ENCODE data around the gene ZNF804A.
"Not testable (repeated sequence)": the region's sequence is repeated elsewhere in the genome, so short reads cannot be mapped to it uniquely, and the experiment has no call there.

ZNF804A gene

GRCh38 chr2:184860744-184861143 is 262.4 kb downstream of the ZNF804A start:
- Mint-ChIP-seq H3K9me3 (peaks cover 8% of the 10 kb centered on the region), H3K4me1 (ENCODE audit: low read depth) (no peaks in the 10 kb centered on the region), H3K27me3 (no peaks in the 10 kb centered on the region), H3K4me3 (no peak overlapping the region), H3K27ac (no peak overlapping the region), H3K36me3 (ENCODE audit: low read depth) (no peaks in the 10 kb centered on the region)
- DNase-seq = no peak

- Mint-ChIP-seq H3K4me3 (no peak overlapping the region), H3K4me1 (ENCODE audit: low read depth) (no peaks in the 10 kb centered on the region), H3K36me3 (ENCODE audit: low read depth) (no peaks in the 10 kb centered on the region), H3K9me3 (peaks cover 6% of the 10 kb centered on the region), H3K27ac (no peak overlapping the region), H3K27me3 (no peaks in the 10 kb centered on the region)
- no peak for DNase-seq
Measured at GRCh38 chr2:184875212-184875611, 276.9 kb downstream of the ZNF804A start.

- H3K27me3 Mint-ChIP-seq = no peaks in the 10 kb centered on the region
- H3K9me3 Mint-ChIP-seq = peaks cover 6% of the 10 kb centered on the region
- no peaks in the 10 kb centered on the region for H3K36me3 Mint-ChIP-seq (ENCODE audit: low read depth)
- DNase-seq = no peak
- H3K4me3 Mint-ChIP-seq = no peak overlapping the region
- no peak overlapping the region for H3K27ac Mint-ChIP-seq
- H3K4me1 Mint-ChIP-seq (ENCODE audit: low read depth) = no peaks in the 10 kb centered on the region
Measured at GRCh38 chr2:184875911-184876310, 277.6 kb downstream of the ZNF804A start.

- Mint-ChIP-seq H3K4me3 (no peak overlapping the region), H3K27me3 (no peaks in the 10 kb centered on the region), H3K27ac (no peak overlapping the region), H3K36me3 (ENCODE audit: low read depth) (no peaks in the 10 kb centered on the region), H3K4me1 (ENCODE audit: low read depth) (no peaks in the 10 kb centered on the region), H3K9me3 (peaks cover 9% of the 10 kb centered on the region)
- DNase-seq = no peak
Measured at GRCh38 chr2:184877909-184878308, 279.6 kb downstream of the ZNF804A start.

- Mint-ChIP-seq H3K36me3 (ENCODE audit: low read depth) (no peaks in the 10 kb centered on the region), H3K4me1 (ENCODE audit: low read depth) (no peaks in the 10 kb centered on the region), H3K4me3 (no peak overlapping the region), H3K27ac (no peak overlapping the region), H3K9me3 (peaks cover 9% of the 10 kb centered on the region), H3K27me3 (no peaks in the 10 kb centered on the region)
- DNase-seq = no peak
Measured at GRCh38 chr2:184879671-184880070, 281.3 kb downstream of the ZNF804A start.

- not testable (repeated sequence) for H3K27me3 Mint-ChIP-seq; H3K27ac Mint-ChIP-seq; DNase-seq; H3K4me3 Mint-ChIP-seq; H3K36me3 Mint-ChIP-seq (ENCODE audit: low read depth); H3K4me1 Mint-ChIP-seq (ENCODE audit: low read depth)
- peaks cover 12% of the 10 kb centered on the region for H3K9me3 Mint-ChIP-seq
Measured at GRCh38 chr2:184886585-184886984, 288.3 kb downstream of the ZNF804A start.

GRCh38 chr2:184890311-184890710 is 292.0 kb downstream of the ZNF804A start:
- no peak overlapping the region for H3K4me3 Mint-ChIP-seq
- DNase-seq = no peak
- no peaks in the 10 kb centered on the region for H3K4me1 Mint-ChIP-seq (ENCODE audit: low read depth)
- no peaks in the 10 kb centered on the region for H3K36me3 Mint-ChIP-seq (ENCODE audit: low read depth)
- no peak overlapping the region for H3K27ac Mint-ChIP-seq
- no peaks in the 10 kb centered on the region for H3K27me3 Mint-ChIP-seq
- H3K9me3 Mint-ChIP-seq = peaks cover 12% of the 10 kb centered on the region

GRCh38 chr2:184904991-184905390 is 306.7 kb downstream of the ZNF804A start:
- Mint-ChIP-seq H3K4me3 (no peak overlapping the region), H3K27me3 (no peaks in the 10 kb centered on the region), H3K27ac (no peak overlapping the region), H3K4me1 (ENCODE audit: low read depth) (no peaks in the 10 kb centered on the region), H3K36me3 (ENCODE audit: low read depth) (no peaks in the 10 kb centered on the region), H3K9me3 (peaks cover 2% of the 10 kb centered on the region)
- no peak for DNase-seq

GRCh38 chr2:184906160-184906559 is 307.8 kb downstream of the ZNF804A start:
- DNase-seq = no peak
- no peak overlapping the region for H3K4me3 Mint-ChIP-seq

GRCh38 chr2:184906709-184907108 is 308.4 kb downstream of the ZNF804A start:
- H3K9me3 Mint-ChIP-seq = peaks cover 8% of the 10 kb centered on the region
- no peaks in the 10 kb centered on the region for H3K36me3 Mint-ChIP-seq (ENCODE audit: low read depth)
- H3K27ac Mint-ChIP-seq = no peak overlapping the region
- no peak for DNase-seq
- no peak overlapping the region for H3K4me3 Mint-ChIP-seq
- H3K4me1 Mint-ChIP-seq (ENCODE audit: low read depth) = no peaks in the 10 kb centered on the region
- H3K27me3 Mint-ChIP-seq = no peaks in the 10 kb centered on the region

More at GRCh38 chr2:184906160-184906559, 307.8 kb downstream of the ZNF804A start:
- no peaks in the 10 kb centered on the region for H3K27me3 Mint-ChIP-seq
- H3K36me3 Mint-ChIP-seq (ENCODE audit: low read depth) = no peaks in the 10 kb centered on the region
- no peak overlapping the region for H3K27ac Mint-ChIP-seq
- peaks cover 7% of the 10 kb centered on the region for H3K9me3 Mint-ChIP-seq
- H3K4me1 Mint-ChIP-seq (ENCODE audit: low read depth) = no peaks in the 10 kb centered on the region

GRCh38 chr2:184908966-184909365 is 310.6 kb downstream of the ZNF804A start:
- Mint-ChIP-seq H3K27ac (no peak overlapping the region), H3K36me3 (ENCODE audit: low read depth) (no peaks in the 10 kb centered on the region), H3K27me3 (no peaks in the 10 kb centered on the region), H3K4me1 (ENCODE audit: low read depth) (no peaks in the 10 kb centered on the region), H3K4me3 (no peak overlapping the region), H3K9me3 (peaks cover 11% of the 10 kb centered on the region)
- DNase-seq = no peak

GRCh38 chr2:184920451-184920965 is 322.2 kb downstream of the ZNF804A start:
- Mint-ChIP-seq H3K36me3 (ENCODE audit: low read depth) (no peaks in the 10 kb centered on the region), H3K4me3 (no peak overlapping the region), H3K9me3 (peaks cover 10% of the 10 kb centered on the region), H3K27ac (no peak overlapping the region), H3K4me1 (ENCODE audit: low read depth) (no peaks in the 10 kb centered on the region), H3K27me3 (no peaks in the 10 kb centered on the region)
- no peak for DNase-seq

GRCh38 chr2:184921676-184922075 is 323.3 kb downstream of the ZNF804A start:
- no peaks in the 10 kb centered on the region for H3K36me3 Mint-ChIP-seq (ENCODE audit: low read depth)
- no peak for DNase-seq
- H3K9me3 Mint-ChIP-seq = peaks cover 15% of the 10 kb centered on the region
- no peak overlapping the region for H3K4me3 Mint-ChIP-seq
- H3K27ac Mint-ChIP-seq = no peak overlapping the region
- no peaks in the 10 kb centered on the region for H3K27me3 Mint-ChIP-seq
- no peaks in the 10 kb centered on the region for H3K4me1 Mint-ChIP-seq (ENCODE audit: low read depth)

GRCh38 chr2:184923751-184924150 is 325.4 kb downstream of the ZNF804A start:
- DNase-seq = no peak
- no peaks in the 10 kb centered on the region for H3K36me3 Mint-ChIP-seq (ENCODE audit: low read depth)
- H3K27ac Mint-ChIP-seq = no peak overlapping the region
- no peaks in the 10 kb centered on the region for H3K27me3 Mint-ChIP-seq
- no peaks in the 10 kb centered on the region for H3K4me1 Mint-ChIP-seq (ENCODE audit: low read depth)
- no peak overlapping the region for H3K4me3 Mint-ChIP-seq
- peaks cover 26% of the 10 kb centered on the region for H3K9me3 Mint-ChIP-seq

GRCh38 chr2:184927040-184927439 is 328.7 kb downstream of the ZNF804A start:
- Mint-ChIP-seq H3K27ac (no peak overlapping the region), H3K4me3 (no peak overlapping the region), H3K36me3 (ENCODE audit: low read depth) (no peaks in the 10 kb centered on the region), H3K9me3 (peaks cover 21% of the 10 kb centered on the region), H3K27me3 (no peaks in the 10 kb centered on the region), H3K4me1 (ENCODE audit: low read depth) (no peaks in the 10 kb centered on the region)
- DNase-seq = no peak

- Mint-ChIP-seq H3K9me3 (peaks cover 14% of the 10 kb centered on the region), H3K27me3 (no peaks in the 10 kb centered on the region), H3K4me1 (ENCODE audit: low read depth) (no peaks in the 10 kb centered on the region), H3K4me3 (no peak overlapping the region), H3K27ac (no peak overlapping the region), H3K36me3 (ENCODE audit: low read depth) (no peaks in the 10 kb centered on the region)
- DNase-seq = no peak
Measured at GRCh38 chr2:184936761-184937160, 338.4 kb downstream of the ZNF804A start.

Measured in activated T-cell treated with anti-CD3 and anti-CD28 coated beads, Interleukin-2, amount 50 U/mL, for 24 hours (primary cell).